GM04503 (cell line): ENCODE measurements around the gene ZNF821.
A peak's percentile ranks its signal among the peaks of the same experiment; 100 is the strongest.
"Not testable (repeated sequence)": the region's sequence is repeated elsewhere in the genome, so short reads cannot be mapped to it uniquely, and the experiment has no call there.

Experiments used
- DNase-seq: peaks from one replicate; pipeline ENCODE4 v3.0.0-alpha.2; 2012; ENCODE audit warnings: low read depth

The ZNF821 gene

GRCh38 chr16:71902656-71903365 is 18.8 kb upstream of the ZNF821 start:
- DNase-seq: no peak

GRCh38 chr16:71899171-71899570 is 15.2 kb upstream of the ZNF821 start:
- DNase-seq: no peak

- DNase-seq: no peak
These were observed 12.9 kb upstream of the ZNF821 start for GRCh38 chr16:71896764-71897368.

GRCh38 chr16:71895679-71896365 is 11.8 kb upstream of the ZNF821 start:
- no peak for DNase-seq

GRCh38 chr16:71894921-71895678 is 11.1 kb upstream of the ZNF821 start, which contains the start of gene IST1:
Gene IST1, plus strand, starts transcription at chr16:71895531. Its CDS starts 20,110 bp downstream, at chr16:71915641.
- peak; percentile 87 for DNase-seq

GRCh38 chr16:71894229-71894920 is 10.4 kb upstream of the ZNF821 start:
- no peak for DNase-seq

- DNase-seq: no peak
These were observed 9.9 kb upstream of the ZNF821 start for GRCh38 chr16:71893888-71894228.

GRCh38 chr16:71889147-71889546 is 5.2 kb upstream of the ZNF821 start:
- DNase-seq: no peak

GRCh38 chr16:71885261-71885650 is 1.3 kb upstream of the ZNF821 start:
- DNase-seq: no peak

- DNase-seq: no peak
These were observed 674 bp downstream of the ZNF821 start for GRCh38 chr16:71883168-71883848.

- no peak for DNase-seq
These were observed 1.3 kb downstream of the ZNF821 start for GRCh38 chr16:71882505-71883167.

GRCh38 chr16:71880176-71880575 is 3.8 kb downstream of the ZNF821 start:
- DNase-seq: no peak

GRCh38 chr16:71878911-71879310 is 5.1 kb downstream of the ZNF821 start:
- DNase-seq: no peak

- no peak for DNase-seq
These were observed 10.8 kb downstream of the ZNF821 start for GRCh38 chr16:71873199-71873598.

- DNase-seq: no peak
These were observed 13.2 kb downstream of the ZNF821 start for GRCh38 chr16:71870818-71871217.

- no peak for DNase-seq
These were observed 14.9 kb downstream of the ZNF821 start for GRCh38 chr16:71869089-71869488.

- no peak for DNase-seq
These were observed 16.0 kb downstream of the ZNF821 start for GRCh38 chr16:71867939-71868338.

GRCh38 chr16:71867175-71867574 is 16.8 kb downstream of the ZNF821 start:
- not testable (repeated sequence) for DNase-seq

- no peak for DNase-seq
These were observed 18.7 kb downstream of the ZNF821 start for GRCh38 chr16:71865173-71865863.

GRCh38 chr16:71863995-71864394 is 20.0 kb downstream of the ZNF821 start:
- no peak for DNase-seq
